HG02970 (cell line): ENCODE data around the gene PTPA.
A peak's percentile ranks its signal among the peaks of the same experiment; 100 is the strongest.

Experiments
- ATAC-seq: cut with Tn5 transposase; IDR thresholded peaks from one replicate; pipeline ENCODE4 v1.9.1; 2021; ENCODE audit warnings: mild to moderate bottlenecking, moderate library complexity, moderate number of reproducible peaks; ENCODE audit not compliant: unreplicated experiment, low FRiP score

The PTPA gene

GRCh38 chr9:129080601-129081387 is 30.4 kb upstream of the PTPA start, which contains the start of gene DOLPP1:
DOLPP1 (plus strand) TSS chr9:129081111; CDS start chr9:129081132, 21 bp downstream.
- peak; percentile 94 for ATAC-seq

- no peak for ATAC-seq
Observed at GRCh38 chr9:129081388-129081904, 29.8 kb upstream of the PTPA start.

- ATAC-seq: no peak
Observed at GRCh38 chr9:129084087-129084486, 27.1 kb upstream of the PTPA start.

- no peak for ATAC-seq
Observed at GRCh38 chr9:129089246-129089645, 22.0 kb upstream of the PTPA start.

GRCh38 chr9:129093602-129094386 is 17.4 kb upstream of the PTPA start:
- ATAC-seq: no peak

- ATAC-seq: no peak
Observed at GRCh38 chr9:129094387-129095169, 16.6 kb upstream of the PTPA start.

GRCh38 chr9:129095170-129095667 is 16.0 kb upstream of the PTPA start:
- no peak for ATAC-seq

GRCh38 chr9:129095908-129096307 is 15.3 kb upstream of the PTPA start:
- ATAC-seq: no peak

- no peak for ATAC-seq
Observed at GRCh38 chr9:129097671-129098306, 13.4 kb upstream of the PTPA start.

GRCh38 chr9:129098328-129098727 is 12.9 kb upstream of the PTPA start:
- no peak for ATAC-seq

- ATAC-seq: no peak
Observed at GRCh38 chr9:129100383-129101169, 10.6 kb upstream of the PTPA start.

GRCh38 chr9:129101279-129101678 is 9.9 kb upstream of the PTPA start:
- ATAC-seq: no peak

- ATAC-seq: no peak
Observed at GRCh38 chr9:129102095-129102525, 9.1 kb upstream of the PTPA start.

- no peak for ATAC-seq
Observed at GRCh38 chr9:129102791-129103594, 8.2 kb upstream of the PTPA start.

- no peak for ATAC-seq
Observed at GRCh38 chr9:129103595-129103965, 7.6 kb upstream of the PTPA start.

GRCh38 chr9:129104051-129104450 is 7.2 kb upstream of the PTPA start:
- ATAC-seq: no peak

- ATAC-seq: no peak
Observed at GRCh38 chr9:129105857-129106694, 5.1 kb upstream of the PTPA start.

- ATAC-seq: no peak
Observed at GRCh38 chr9:129107651-129108050, 3.6 kb upstream of the PTPA start.
